ENCODE measurements around the gene ADAM12. TPM values are rescaled to one million over a fixed set of nuclear protein-coding genes. Genes with fewer than 3 reads are reported as not detected.

Gene ADAM12
- total and polyA plus RNA-seq, 4 donors = 0.03 to 0.33 (median 0.19) TPM

- no peak for TF ChIP-seq FOXA2 (IDR thresholded peaks at IDR 0.05)
- no peak for TF ChIP-seq GABPA (IDR thresholded peaks at IDR 0.05 in 1 of 2, conservative IDR thresholded peaks at IDR 0.05 in 1 of 2)
- TF ChIP-seq JUND (IDR thresholded peaks at IDR 0.05) = no peak
- no peak for TF ChIP-seq YY1 (IDR thresholded peaks at IDR 0.05)
- TF ChIP-seq EGR1 (IDR thresholded peaks at IDR 0.05; ENCODE audit: low read depth in 2 of 2) = no peak
- no peak for TF ChIP-seq FOXA1 (IDR thresholded peaks at IDR 0.05)
- no peak for TF ChIP-seq MAX (IDR thresholded peaks at IDR 0.05)
- no peak for TF ChIP-seq SP1 (IDR thresholded peaks at IDR 0.05)
- TF ChIP-seq TAF1 (conservative IDR thresholded peaks at IDR 0.05) = no peak
- no peak for TF ChIP-seq ZBTB33 (IDR thresholded peaks at IDR 0.05)
- no peak for TF ChIP-seq REST (IDR thresholded peaks at IDR 0.05)
- no peak for TF ChIP-seq RAD21 (IDR thresholded peaks at IDR 0.05)
- TF ChIP-seq NR2F2 (IDR thresholded peaks at IDR 0.05) = no peak
- no peak for TF ChIP-seq CTCF (IDR thresholded peaks at IDR 0.05; ENCODE audit: low read depth, low read length, missing input control)
- TF ChIP-seq HNF4A (conservative IDR thresholded peaks at IDR 0.05) = no peak
- TF ChIP-seq RXRA (IDR thresholded peaks at IDR 0.05) = no peak
- TF ChIP-seq ATF3 (IDR thresholded peaks at IDR 0.05) = no peak
- no peak for TF ChIP-seq HNF4G (IDR thresholded peaks at IDR 0.05)
- Histone ChIP-seq H3K9me3 (ENCODE audit: control insufficient read depth in 4 of 4, low read length in 3 of 4) (peaks cover 1 to 14% (median 11%) of the 10 kb centered on the region in 4 donors), H3K27me3 (ENCODE audit: control insufficient read depth in 4 of 4, insufficient read depth in 4 of 4, low read length in 3 of 4) (peaks cover 0 to 4% (median 0%) of the 10 kb centered on the region in 4 donors), H3K4me3 (ENCODE audit: low read depth in 1 of 3, low read length in 3 of 3) (no peak overlapping the region), H3K27ac (ENCODE audit: low read depth in 1 of 2, low read length in 2 of 2) (no peak overlapping the region), H3K4me1 (ENCODE audit: control insufficient read depth in 4 of 4, insufficient read depth in 4 of 4, low read length in 3 of 4) (no peaks in the 10 kb centered on the region), H3K9ac (ENCODE audit: low read depth in 1 of 2, low read length in 2 of 2) (no peak overlapping the region), H3K36me3 (ENCODE audit: control insufficient read depth in 4 of 4, insufficient read depth in 3 of 4, low read depth in 1 of 4, low read length in 3 of 4) (no peaks in the 10 kb centered on the region)
- no peak for DNase-seq (ENCODE audit: low spot score)
- WGBS = 57% methylated on average over 6 of the region's 6 CpGs
These were observed 35.6 kb upstream of the ADAM12 start for GRCh38 chr10:126423732-126424491.

All from liver (tissue), 9 donors.